Activated T-cell treated with anti-CD3 and anti-CD28 coated beads for 1 hour (primary cell): ENCODE measurements around the gene KRT16.
"Not testable (repeated sequence)": the region's sequence is repeated elsewhere in the genome, so short reads cannot be mapped to it uniquely, and the experiment has no call there.

Source experiments
- DNase-seq: peaks from one replicate; pipeline ENCODE4 v3.0.0-alpha.2; 2020; ENCODE audit warnings: low read depth

Gene KRT16

DNA sequence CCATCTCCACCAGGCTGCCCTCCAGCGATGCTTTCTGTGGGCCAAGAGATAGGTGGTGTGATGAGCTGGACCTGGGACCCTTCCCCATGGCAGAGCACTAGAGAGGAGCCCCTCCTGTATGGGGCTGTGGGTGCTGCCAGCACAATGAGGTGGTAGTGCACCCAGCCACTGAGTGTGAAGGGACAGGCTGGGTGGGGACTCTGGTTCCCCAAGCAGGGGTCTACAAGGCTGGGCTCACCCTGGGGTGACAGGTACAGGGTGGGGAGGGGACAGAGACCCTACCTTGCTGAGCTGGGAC is 15.5 kb upstream of the KRT16 start:
- DNase-seq, result not testable (repeated sequence)

DNA sequence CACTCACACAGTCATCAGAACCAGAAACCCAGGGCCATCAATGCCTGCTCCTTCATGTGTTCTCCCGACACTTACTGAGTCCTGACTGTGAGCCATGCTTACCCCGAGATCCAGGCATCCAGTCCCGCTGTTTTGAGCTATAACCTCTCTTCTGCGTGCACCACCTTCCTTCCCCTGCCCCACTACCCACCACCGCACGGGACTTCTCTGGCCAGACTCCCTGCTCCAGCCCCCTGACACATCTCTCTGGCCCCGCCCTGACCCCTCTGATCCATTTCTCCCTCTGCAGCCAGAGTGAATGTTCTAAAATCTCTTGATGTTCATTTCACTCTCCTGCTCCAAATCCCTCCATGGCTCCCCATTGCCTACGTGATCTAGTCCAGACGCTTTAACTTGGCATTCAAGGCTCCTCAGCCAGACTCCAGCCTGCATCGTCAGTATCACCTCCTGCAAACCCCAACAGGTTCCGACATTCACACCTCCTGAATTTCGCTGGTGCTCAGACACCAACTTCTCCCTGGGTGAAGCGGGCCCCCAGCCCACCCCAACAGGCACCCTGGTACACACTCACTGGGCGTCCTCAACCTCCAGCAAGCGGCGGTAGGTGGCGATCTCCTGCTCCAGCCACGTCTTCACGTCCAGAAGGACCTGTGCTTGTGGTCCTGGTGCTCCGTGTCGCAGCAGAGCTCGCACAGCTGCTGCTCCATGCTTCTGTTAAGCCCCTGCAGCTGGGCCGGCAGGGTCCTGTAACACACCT is 14.9 kb upstream of the KRT16 start:
- DNase-seq, result no peak

DNA sequence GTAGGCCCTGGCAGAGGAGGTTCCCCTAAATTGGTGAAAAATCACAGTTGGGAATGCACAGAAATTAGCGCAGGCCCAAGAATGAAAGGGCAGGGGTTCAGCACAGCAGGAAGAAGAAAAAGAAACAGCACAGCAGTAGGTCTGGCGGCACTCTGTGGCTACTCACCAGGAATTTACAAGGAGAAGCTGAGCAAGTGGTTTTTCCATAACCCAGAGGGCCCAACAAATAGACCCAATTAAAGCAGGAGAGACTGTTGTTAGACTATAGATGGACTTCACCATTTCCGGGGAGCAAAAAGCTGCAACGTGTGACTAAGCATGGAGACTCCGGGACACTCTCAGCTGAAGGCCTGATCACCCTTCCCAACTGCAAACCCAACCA is 14.3 kb upstream of the KRT16 start:
- not testable (repeated sequence) for DNase-seq

DNA sequence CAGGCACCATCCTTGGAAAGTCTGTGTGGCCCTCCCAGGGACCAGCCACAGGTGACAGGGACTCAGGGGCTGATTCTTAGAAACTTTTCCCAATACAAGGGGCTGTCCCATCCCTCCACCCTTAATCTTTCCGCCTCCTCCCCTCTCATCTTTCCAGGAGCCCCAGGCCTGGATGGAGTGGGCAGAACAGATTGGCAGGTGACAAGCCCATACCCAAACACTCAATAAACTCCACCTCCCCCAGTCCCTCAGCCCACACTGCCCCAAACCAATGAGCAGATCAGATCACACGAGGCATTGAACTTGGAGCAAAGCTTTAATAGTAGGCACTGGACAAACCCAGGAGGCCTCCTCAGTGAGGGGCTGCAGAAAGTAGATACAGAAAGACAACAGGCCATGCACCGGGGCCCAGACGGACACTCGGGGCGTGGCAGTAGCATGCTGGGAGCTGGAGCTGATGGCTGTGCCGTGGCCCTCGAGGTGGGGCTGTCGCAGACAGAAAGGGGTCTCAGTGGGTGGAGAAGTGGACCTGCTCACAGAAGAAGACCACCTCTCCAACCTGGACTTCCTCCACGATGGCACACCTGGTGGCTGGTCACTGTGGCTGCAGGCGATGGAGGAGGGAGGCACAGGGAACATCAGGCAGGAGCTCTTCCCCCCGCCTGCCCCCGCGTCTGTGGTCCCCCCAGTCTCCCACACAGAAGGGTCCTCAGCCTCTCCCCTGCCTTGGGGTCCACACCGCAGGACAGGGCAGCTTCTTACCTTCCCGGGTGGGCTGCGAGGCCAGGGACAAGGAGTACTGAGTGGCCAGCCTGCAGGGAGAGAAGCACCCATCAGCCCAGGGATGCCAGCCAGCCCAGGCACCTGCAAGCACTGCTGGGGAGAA is 13.7 kb upstream of the KRT16 start:
- not testable (repeated sequence) for DNase-seq

DNA sequence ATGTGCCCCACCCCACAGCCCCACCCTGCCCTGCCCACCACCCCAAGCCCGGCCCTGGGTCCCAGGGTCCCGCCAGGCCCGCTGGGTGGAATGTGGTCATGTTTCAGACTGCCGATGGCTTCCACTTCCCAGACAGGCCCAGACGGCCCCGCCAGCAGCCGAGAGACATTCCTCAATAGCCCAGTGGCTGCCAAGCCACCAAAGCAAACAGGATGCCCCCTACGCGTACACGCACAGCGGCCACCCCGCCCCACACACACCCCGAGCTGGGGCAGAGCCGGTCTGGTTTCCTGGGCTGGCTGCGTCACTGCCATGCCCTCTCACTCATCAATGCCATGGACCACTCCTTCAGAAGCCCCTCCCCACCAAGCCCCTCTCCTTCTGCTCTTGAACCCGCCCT is 13.0 kb upstream of the KRT16 start:
- DNase-seq, result no peak

DNA sequence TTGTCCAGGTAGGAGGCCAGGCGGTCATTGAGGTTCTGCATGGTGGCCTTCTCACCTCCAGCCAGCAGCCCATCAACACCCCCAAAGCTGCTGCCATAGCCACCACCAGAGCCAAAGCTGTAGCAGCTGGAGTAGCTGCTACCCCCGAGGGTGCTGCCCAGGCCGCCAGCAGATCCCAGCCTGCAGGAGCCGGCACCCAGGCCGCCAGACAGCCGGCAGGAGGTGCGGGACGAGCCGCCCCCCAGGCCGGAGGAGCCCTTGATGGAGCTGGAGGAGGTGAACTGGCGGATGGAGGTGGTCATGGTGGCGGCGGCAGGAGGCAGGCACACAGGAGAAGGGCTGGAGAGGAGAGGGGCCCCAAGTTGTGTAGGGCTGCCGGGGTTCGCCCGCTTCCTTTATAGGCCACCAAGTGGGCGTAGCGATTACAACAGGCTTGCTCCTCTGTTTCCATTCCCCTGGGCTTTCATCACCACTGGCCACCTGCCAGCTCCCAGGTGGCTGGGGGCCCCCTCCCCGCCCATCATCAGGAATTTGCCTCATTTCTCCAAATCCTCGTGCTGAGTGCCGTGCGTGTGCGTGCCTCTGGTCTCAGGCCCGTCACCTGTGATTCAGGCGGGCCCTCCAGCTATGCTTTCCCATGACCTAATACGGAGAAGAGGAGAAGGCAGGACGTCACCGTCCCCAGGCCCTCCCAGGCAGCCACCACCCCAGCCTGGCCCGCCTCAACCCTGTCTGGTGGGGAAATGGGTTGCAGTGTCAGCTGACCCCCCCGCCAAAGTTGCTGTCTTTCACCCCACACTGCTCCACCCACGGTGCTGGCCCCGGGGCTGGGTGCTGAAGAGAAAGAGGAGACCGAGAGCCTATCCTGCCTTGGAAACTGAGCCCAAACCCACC is 11.9 kb upstream of the KRT16 start, which contains the start of gene KRT17:
KRT17 (minus strand) TSS at position 368 of the 894 bp plus-strand sequence; CDS start at position 302, 66 bp downstream.
- no peak for DNase-seq

DNA sequence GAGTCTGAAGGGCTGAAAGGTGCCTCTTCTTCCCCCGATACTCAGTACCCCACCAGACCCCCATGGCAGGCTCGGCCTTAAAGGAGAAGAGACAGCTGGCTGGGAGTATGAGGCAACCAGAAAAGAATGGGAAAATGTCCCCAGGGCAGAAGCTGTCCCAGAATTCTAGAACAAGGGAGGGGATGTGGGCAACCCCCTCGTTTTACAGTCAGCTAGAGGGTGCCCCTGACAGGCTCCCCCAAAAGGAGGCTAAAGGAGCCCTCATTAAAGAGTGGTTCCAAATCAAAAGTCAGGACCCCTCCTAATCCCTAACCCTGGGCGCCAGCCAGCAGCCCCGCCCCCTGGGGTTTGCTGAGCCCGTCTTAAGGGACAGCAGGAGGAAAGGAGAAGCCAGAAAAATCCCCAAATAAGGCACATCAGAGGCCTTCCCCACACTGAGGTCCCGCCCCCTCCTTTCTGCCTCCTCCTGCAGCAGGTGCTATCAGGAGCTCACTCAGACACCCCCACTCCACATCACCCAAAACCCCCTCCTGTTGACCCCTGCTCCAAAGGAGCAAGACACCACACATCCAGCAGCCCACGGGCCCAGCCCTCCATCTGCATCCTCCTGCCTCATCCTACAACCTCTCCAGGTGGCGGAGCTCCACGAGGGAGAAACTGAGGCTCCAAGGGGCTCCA is 10.8 kb upstream of the KRT16 start:
- DNase-seq, result not testable (repeated sequence)

DNA sequence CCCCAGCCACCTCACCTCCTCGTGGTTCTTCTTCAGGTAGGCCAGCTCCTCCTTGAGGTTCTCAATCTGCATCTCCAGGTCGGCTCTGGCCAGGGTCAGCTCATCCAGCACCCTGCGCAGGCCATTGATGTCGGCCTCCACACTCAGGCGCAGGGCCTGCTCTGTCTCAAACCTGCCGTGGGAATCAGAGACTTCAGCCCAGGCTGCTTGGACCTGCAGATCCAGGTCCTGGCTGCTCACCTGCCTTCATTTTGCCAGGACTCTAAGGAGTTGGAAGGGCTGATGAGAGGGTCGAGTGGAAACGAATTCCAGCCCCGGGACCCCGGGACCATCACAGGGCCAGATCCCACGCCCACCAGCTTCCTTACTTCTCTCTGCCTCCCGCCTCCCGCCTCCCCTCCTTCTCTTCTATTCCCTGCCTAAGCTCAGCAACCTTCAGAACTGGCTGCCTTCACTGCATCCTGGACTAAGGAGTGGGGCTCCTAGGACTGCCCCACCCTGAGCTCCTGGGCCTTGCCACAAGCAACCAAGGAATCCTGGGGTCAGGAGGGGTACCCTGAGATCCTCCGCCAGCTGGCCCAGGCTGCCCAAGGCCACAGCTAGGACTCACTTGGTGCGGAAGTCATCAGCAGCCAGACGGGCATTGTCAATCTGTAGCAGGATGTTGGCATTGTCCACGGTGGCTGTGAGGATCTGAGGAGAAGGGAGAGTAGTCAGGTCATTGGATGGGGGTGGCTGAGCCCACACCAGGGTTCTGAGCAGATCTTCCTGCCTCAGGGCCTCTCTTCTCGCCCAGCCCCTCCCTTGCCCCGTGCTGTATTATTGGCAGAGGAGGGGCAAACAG is 10.0 kb upstream of the KRT16 start:
- DNase-seq, result not testable (repeated sequence)

DNA sequence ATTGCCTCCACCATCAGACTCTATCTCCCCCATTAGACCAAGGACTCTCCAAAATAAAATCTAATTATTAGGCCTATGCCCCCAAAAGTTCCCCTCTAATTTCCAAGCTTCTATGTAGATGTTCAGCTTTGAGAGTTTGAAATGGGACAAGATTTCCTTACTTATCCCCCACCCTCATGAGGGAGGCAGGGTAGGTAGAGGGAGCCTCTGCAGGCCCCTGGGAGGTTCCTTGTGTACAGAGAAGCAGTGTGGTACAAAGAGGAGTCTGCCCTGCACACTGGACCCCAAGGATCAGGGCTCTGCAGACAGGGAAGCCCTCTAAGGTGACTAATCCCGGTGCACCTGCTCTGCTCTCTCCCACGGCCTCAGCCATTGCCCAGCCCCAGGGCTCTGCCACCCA is 9.3 kb upstream of the KRT16 start:
- no peak for DNase-seq

DNA sequence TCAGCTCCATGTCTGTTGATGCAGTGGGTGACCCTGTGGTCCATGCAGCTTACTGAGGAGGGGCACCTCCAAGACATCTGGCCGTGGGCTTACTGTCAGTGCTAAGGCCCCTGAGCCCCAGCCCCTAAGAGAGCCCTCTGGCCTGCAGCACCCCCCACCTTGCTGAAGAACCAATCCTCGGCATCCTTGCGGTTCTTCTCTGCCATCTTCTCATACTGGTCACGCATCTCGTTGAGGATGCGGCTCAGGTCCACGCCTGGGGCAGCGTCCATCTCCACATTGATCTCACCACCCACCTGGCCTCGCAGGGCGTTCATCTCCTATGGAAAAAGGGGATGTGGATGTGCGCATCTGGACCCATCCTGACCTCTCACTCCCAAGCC is 8.9 kb upstream of the KRT16 start:
- not testable (repeated sequence) for DNase-seq

DNA sequence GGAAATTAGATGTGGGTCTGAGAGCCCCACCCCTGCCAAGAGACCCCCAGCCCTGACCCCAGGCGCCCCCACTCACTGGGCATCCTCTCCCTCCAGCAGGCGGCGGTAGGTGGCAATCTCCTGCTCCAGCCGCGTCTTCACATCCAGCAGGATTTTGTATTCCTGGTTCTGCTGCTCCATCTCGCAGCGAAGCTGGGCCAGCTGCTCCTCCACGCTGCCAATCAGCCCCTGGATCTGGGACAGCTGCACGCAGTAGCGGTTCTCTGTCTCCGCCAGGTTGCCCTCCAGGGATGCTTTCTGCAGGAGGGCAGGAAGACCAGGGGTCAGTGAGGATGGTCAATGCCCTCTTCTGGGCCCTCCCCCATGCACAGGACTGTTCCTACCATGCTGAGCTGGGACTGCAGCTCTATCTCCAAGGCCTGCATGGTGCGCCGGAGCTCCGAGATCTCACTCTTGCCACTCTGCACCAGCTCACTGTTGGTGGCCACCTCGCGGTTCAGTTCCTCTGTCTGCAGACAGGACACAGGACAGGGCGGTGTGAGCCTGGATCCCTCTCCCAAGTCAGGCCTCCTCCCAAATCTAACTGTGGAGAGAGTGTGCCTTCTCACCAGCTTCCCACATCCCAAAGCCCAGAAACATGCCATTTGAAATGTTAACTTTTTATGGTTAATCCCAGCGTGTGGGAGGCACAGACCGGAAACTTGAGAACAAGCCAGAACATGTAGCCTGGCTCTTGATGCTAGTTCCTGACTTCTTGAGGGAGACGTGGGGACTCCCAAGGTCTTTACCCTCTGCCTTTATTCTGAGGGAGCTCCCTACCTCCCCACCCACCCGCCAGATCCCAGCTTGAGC is 8.2 kb upstream of the KRT16 start:
- DNase-seq, result no peak

DNA sequence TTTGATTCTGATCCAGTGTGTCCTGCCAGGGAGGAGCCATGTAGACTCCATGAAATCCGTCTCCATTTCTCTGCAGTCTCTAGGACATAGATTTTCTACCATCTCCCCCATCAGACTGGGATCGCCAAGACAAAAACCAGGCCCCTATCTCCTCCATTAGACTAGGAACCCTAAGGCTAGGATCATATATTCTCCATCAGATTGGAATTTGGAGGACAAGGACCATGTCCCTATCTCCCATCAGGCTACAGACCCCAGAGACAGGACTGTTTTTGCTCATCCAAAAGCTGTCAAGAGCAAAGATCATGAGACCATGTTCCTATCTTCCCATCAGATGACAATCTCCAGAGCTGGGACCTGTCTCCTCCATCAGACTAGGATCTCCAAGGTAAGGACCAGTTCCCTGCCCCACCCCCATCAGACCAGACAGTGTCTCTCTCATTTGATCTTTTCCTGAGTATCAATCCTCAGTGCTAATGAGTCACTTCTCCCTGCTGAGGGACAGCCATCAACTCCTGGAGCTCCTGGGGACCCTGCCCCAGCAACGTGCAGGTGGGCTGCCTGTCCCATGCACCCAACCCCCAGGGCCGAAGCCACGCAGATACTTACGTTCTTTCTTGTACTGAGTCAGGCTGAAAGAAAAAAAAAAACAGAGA is 7.5 kb upstream of the KRT16 start:
- not testable (repeated sequence) for DNase-seq

DNA sequence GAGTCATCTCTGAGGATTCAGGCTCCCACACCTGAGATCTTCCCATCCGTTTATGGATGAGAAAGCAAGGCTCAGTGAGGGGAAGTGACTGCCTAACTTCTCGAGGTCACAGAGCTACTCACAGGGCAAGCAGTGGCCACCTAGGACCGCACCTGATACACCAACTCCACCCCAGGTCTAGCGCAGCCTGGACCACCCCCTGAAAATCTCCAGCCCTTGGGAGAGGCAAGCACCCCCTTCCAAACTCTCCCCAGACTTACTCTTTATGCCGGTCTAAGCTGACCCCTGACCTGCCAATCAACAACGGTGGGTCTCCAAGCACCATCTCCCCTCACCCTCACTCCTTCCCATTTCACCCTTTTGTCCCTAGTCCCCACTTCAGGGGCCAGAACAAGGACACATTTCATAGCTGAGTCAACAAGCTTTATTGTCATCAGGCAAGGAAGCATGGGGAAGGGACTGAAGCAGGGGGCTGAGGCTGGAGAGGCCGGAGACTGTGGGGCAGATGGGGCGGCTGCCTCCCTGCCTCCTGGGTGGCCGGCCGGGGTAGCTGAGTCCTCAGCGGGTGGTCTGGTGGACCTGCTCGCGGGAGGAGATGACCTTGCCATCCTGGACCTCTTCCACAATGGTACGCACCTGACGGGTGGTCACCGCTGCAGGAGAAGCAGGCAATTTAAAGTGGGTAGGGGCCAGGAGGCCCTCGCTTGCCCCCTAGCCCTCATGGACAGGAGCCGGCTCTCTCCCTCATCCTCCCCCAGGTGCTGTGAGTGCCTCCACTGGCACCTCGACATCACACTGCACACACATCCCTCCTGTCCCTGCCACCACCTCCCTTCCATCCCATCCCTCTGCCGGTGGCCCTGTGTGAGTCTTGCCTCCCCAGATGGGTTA is 6.7 kb upstream of the KRT16 start:
- no peak for DNase-seq

DNA sequence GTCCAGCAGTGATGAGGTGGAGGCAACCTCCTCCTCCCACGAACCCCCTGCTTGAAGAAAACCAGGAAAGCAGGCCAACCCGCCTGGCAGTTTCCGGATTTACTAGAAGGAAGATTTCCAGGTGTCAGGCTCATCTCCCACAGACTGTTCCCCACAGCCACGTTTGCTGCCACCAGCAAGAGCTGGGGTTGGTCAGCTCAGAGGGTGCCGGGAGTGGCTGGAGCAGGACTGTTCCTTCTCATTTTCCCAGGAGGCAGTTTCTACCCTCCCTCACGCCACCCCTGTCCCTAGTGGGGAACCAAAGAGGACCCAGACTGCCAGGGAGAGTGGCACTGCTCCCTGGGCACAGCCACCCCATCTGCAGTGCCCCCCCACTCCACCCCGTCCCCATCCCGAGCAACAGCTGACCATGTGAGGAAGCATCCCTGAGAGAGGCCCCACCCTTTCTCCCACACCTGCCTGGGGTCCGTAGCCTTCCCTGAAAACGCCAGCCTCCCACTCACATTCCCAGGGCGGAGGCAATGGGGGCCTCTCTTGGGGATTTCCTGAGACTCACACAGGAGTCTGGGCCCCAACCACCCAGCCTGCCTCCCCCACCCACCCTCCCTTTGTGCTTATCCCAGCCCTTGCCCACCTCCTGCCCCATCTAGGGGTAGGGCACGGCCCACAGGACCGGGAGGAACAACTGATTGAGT is 5.9 kb upstream of the KRT16 start:
- DNase-seq, result no peak

DNA sequence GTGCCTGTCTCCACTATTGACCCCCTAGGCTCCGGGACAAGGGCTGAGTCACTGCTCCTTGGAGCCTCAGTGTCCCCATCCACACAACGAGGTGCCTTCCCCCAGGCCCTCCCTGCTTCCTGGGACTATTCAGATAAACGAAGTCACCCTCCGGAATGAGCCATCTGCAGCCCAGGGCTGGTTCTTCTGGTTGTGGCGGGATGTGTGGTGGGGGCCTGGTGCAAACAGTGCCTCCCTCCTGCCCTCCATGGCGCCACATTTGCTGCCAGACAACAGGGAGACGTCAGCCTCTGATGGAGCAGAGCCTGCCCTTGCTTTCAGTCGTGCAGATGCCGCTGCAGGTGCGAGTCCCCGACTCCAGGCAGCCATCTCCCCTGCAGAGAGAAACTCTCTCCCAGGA is 5.1 kb upstream of the KRT16 start:
- DNase-seq, result no peak

DNA sequence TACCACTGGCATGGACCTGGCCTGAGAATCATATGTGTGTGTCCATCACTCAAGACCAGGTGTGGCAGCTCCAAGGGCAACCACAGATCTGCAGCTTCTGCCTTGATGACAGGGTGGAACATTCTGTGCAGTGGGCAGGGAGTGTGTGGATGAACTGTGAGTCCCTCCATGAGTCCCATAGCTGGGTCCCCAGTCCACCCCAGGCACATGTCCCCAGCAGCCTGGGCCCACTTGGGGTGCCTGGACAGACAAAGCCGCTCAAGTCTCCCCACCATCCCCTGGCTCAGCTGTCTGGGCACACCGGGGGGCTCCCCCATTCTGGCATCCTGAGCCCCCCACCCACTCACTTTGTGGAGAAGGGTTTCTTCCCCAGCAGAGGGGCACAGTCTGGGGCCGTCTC is 4.6 kb upstream of the KRT16 start:
- no peak for DNase-seq

DNA sequence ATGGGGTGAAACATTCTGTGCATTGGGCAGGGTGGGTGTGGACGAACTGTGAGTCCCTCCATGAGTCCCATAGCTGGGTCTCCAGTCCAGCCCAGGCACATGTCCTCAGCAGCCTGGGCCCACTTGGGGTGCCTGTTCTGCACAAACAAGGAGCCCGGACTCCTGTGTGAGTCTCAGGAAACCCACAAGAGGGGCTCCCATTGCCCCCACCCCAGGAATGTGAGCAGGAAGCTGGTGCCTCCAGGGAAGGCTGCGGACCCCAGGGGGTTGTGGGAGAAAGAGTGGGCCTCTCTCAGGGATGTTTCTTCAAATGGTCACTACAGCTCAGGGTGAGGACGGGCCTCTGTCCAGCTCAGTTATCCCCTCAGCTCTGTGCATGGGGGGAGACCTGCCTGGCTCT is 3.9 kb upstream of the KRT16 start:
- DNase-seq, result not testable (repeated sequence)

DNA sequence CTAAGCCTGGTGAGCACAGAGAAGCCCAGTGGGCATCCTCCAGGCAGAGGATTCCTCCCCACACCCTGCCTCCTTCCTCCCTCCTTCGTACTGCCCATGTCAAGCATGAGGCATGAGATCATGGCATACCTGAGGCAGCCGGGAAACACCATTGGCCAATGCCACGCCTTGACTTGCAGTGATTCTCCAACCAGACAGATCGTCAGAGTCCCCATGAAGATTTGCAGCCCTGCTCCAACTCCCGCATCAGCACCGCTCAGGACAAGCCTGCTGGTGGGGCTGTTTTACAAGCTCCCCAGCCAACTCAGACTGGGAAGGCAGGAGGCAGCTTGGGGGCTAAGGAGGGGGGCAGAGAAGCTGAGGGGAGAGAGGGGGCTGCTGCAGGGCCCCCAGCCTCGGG is 2.9 kb upstream of the KRT16 start:
- no peak for DNase-seq
